DOHH2 (cell line): Measurements from ENCODE around the gene PPP4R2.

Source experiments
- H3F3A ChIP-seq: fragments of 200-600 bp; sonication (generic), shearing (Covaris generic); 2 replicates; pipeline ENCODE4 v1.6.0; 2016; ENCODE audit warnings: antibody characterized with exemption, mild to moderate bottlenecking; ENCODE audit not compliant: control insufficient read depth, insufficient read depth
- H3K27ac ChIP-seq: fragments of 200-600 bp; sonication (generic); 2 replicates; pipeline ENCODE4 v1.5.1; 2014; ENCODE audit warnings: low read depth, mild to moderate bottlenecking, low read length, moderate library complexity
- H3K27me3 ChIP-seq: fragments of 200-600 bp; sonication (generic); 2 replicates; pipeline ENCODE4 v1.6.1; 2014; ENCODE audit warnings: mild to moderate bottlenecking, low read length, mixed read lengths; ENCODE audit not compliant: control insufficient read depth
- H3K36me3 ChIP-seq: fragments of 200-600 bp; sonication (generic); 2 replicates; pipeline ENCODE4 v1.6.1; 2014; ENCODE audit warnings: mild to moderate bottlenecking, low read length, moderate library complexity, mixed read lengths; ENCODE audit not compliant: control insufficient read depth
- H3K4me1 ChIP-seq: fragments of 200-600 bp; sonication (generic); 2 replicates; pipeline ENCODE4 v1.6.1; 2014; ENCODE audit warnings: mild to moderate bottlenecking, low read length, mixed read lengths; ENCODE audit not compliant: control insufficient read depth
- H3K4me2 ChIP-seq: fragments of 200-600 bp; sonication (generic); 2 replicates; pipeline ENCODE4 v1.6.0; 2014; ENCODE audit warnings: mild to moderate bottlenecking, low read length, moderate library complexity
- H3K4me3 ChIP-seq: fragments of 200-600 bp; sonication (generic); 2 replicates; pipeline ENCODE4 v1.5.1; 2014; ENCODE audit warnings: mild to moderate bottlenecking, low read length, mixed read lengths
- H3K79me2 ChIP-seq: fragments of 200-600 bp; sonication (generic); 2 replicates; pipeline ENCODE4 v1.6.1; 2014; ENCODE audit warnings: mild to moderate bottlenecking, low read length, mixed read lengths; ENCODE audit not compliant: control insufficient read depth
- H3K9me2 ChIP-seq: fragments of 200-600 bp; sonication (generic); replicated peaks from 2 replicates; pipeline ENCODE4 v1.6.1; 2014; ENCODE audit warnings: mild to moderate bottlenecking, low read length, mixed read lengths; ENCODE audit not compliant: control insufficient read depth
- H3K9me3 ChIP-seq: fragments of 200-600 bp; sonication (generic); 2 replicates; pipeline ENCODE4 v1.6.1; 2014; ENCODE audit warnings: antibody characterized with exemption, low read length, mixed read lengths; ENCODE audit not compliant: control insufficient read depth, insufficient read depth
- H4K20me1 ChIP-seq: fragments of 200-600 bp; sonication (generic); 2 replicates; pipeline ENCODE4 v1.6.0; 2014; ENCODE audit warnings: low read depth, mild to moderate bottlenecking, antibody characterized with exemption, low read length, moderate library complexity; ENCODE audit not compliant: control insufficient read depth, insufficient read depth
- CTCF ChIP-seq: fragments of 200-600 bp; sonication (generic); IDR thresholded peaks from one replicate; pipeline ENCODE4 v1.5.1; 2014; ENCODE audit warnings: antibody characterized with exemption, mild to moderate bottlenecking, low read depth, low read length; ENCODE audit not compliant: poor library complexity, severe bottlenecking
- EZH2phosphoT487 ChIP-seq: fragments of 200-600 bp; sonication (generic); IDR thresholded peaks from 2 replicates; pipeline ENCODE4 v1.6.1; 2017; ENCODE audit warnings: borderline replicate concordance, mild to moderate bottlenecking, antibody characterized with exemption, low read length, moderate library complexity, mixed read lengths

The PPP4R2 gene

GRCh38 chr3:73080216-73080966, 83.8 kb downstream of the PPP4R2 start:
- Histone ChIP-seq H3K27ac (no peak overlapping the region), H3F3A (no peaks in the 10 kb centered on the region), H3K4me1 (no peaks in the 10 kb centered on the region), H3K36me3 (no peaks in the 10 kb centered on the region), H3K79me2 (no peaks in the 10 kb centered on the region), H3K4me2 (no peak overlapping the region), H3K27me3 (no peaks in the 10 kb centered on the region), H4K20me1 (no peaks in the 10 kb centered on the region), H3K9me2 (no peaks in the 10 kb centered on the region), H3K4me3 (no peak overlapping the region), H3K9me3 (no peaks in the 10 kb centered on the region)
- TF ChIP-seq CTCF (no peak), EZH2phosphoT487 (no peak)

- no peak overlapping the region for H3K4me2 ChIP-seq
- TF ChIP-seq CTCF (no peak), EZH2phosphoT487 (no peak)
- H3K4me3 ChIP-seq = no peak overlapping the region
Measured at GRCh38 chr3:73081140-73081539, 84.5 kb downstream of the PPP4R2 start.

GRCh38 chr3:73084170-73084569, 87.6 kb downstream of the PPP4R2 start:
- Histone ChIP-seq H3K4me1 (no peaks in the 10 kb centered on the region), H3F3A (no peaks in the 10 kb centered on the region), H3K36me3 (no peaks in the 10 kb centered on the region), H3K4me3 (no peak overlapping the region), H3K27me3 (no peaks in the 10 kb centered on the region), H3K9me3 (no peaks in the 10 kb centered on the region), H3K9me2 (no peaks in the 10 kb centered on the region), H3K79me2 (no peaks in the 10 kb centered on the region), H3K4me2 (no peak overlapping the region), H4K20me1 (no peaks in the 10 kb centered on the region), H3K27ac (no peak overlapping the region)
- TF ChIP-seq EZH2phosphoT487 = no peak
- TF ChIP-seq CTCF = no peak

More at GRCh38 chr3:73081140-73081539, 84.5 kb downstream of the PPP4R2 start:
- H3K9me2 ChIP-seq = no peaks in the 10 kb centered on the region
- H3K27me3 ChIP-seq = no peaks in the 10 kb centered on the region
- no peaks in the 10 kb centered on the region for H3F3A ChIP-seq
- no peaks in the 10 kb centered on the region for H3K79me2 ChIP-seq
- no peak overlapping the region for H3K27ac ChIP-seq
- no peaks in the 10 kb centered on the region for H3K36me3 ChIP-seq
- no peaks in the 10 kb centered on the region for H3K4me1 ChIP-seq
- H3K9me3 ChIP-seq = no peaks in the 10 kb centered on the region
- no peaks in the 10 kb centered on the region for H4K20me1 ChIP-seq
